ENCODE data around the gene ITGA8.
"Not testable (repeated sequence)": the region's sequence is repeated elsewhere in the genome, so short reads cannot be mapped to it uniquely, and the experiment has no call there.

DNA sequence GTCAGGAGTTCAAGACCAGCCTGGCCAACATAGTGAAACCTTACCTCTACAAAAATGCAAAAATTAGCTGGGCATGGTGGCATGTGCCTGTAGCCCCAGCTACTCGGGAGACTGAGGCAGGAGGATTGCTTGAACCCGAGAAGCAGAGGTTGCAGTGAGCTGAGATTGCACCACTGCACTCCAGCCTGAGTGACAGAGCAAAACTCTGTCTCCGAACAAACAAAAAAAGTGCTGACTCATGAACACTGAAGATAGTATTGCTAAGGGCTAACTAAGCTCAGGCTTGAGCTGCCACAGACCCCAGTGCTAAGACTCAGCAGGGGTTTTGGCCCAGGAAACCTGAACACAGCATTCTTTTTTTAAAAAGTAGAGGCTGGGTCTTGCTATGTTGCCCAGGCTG is 162.6 kb downstream of the ITGA8 start:
- not testable (repeated sequence) for TF ChIP-seq RAD21 (CRISPR knock-in tag; conservative IDR thresholded peaks at IDR 0.05 in 1 of 2, IDR thresholded peaks at IDR 0.05 in 1 of 2); MXI1 (IDR thresholded peaks at IDR 0.05; ENCODE audit: low read depth, low read length); KLF1 (tag; IDR thresholded peaks at IDR 0.05); SMAD3 (CRISPR knock-in tag; conservative IDR thresholded peaks at IDR 0.05); RFX1 (IDR thresholded peaks at IDR 0.05); DIDO1 (tag; IDR thresholded peaks at IDR 0.05; ENCODE audit: low read depth)
- TF ChIP-seq, protein P1, sequence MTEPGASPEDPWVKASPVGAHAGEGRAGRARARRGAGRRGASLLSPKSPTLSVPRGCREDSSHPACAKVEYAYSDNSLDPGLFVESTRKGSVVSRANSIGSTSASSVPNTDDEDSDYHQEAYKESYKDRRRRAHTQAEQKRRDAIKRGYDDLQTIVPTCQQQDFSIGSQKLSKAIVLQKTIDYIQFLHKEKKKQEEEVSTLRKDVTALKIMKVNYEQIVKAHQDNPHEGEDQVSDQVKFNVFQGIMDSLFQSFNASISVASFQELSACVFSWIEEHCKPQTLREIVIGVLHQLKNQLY (CRISPR knock-in tag; conservative IDR thresholded peaks at IDR 0.05): not testable (repeated sequence)
- TF ChIP-seq, protein P2, sequence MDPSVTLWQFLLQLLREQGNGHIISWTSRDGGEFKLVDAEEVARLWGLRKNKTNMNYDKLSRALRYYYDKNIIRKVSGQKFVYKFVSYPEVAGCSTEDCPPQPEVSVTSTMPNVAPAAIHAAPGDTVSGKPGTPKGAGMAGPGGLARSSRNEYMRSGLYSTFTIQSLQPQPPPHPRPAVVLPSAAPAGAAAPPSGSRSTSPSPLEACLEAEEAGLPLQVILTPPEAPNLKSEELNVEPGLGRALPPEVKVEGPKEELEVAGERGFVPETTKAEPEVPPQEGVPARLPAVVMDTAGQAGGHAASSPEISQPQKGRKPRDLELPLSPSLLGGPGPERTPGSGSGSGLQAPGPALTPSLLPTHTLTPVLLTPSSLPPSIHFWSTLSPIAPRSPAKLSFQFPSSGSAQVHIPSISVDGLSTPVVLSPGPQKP (CRISPR knock-in tag; IDR thresholded peaks at IDR 0.05): not testable (repeated sequence)
- TF ChIP-seq, protein P3, sequence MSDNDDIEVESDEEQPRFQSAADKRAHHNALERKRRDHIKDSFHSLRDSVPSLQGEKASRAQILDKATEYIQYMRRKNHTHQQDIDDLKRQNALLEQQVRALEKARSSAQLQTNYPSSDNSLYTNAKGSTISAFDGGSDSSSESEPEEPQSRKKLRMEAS (CRISPR knock-in tag; IDR thresholded peaks at IDR 0.05): not testable (repeated sequence)
- TF ChIP-seq, protein P4, sequence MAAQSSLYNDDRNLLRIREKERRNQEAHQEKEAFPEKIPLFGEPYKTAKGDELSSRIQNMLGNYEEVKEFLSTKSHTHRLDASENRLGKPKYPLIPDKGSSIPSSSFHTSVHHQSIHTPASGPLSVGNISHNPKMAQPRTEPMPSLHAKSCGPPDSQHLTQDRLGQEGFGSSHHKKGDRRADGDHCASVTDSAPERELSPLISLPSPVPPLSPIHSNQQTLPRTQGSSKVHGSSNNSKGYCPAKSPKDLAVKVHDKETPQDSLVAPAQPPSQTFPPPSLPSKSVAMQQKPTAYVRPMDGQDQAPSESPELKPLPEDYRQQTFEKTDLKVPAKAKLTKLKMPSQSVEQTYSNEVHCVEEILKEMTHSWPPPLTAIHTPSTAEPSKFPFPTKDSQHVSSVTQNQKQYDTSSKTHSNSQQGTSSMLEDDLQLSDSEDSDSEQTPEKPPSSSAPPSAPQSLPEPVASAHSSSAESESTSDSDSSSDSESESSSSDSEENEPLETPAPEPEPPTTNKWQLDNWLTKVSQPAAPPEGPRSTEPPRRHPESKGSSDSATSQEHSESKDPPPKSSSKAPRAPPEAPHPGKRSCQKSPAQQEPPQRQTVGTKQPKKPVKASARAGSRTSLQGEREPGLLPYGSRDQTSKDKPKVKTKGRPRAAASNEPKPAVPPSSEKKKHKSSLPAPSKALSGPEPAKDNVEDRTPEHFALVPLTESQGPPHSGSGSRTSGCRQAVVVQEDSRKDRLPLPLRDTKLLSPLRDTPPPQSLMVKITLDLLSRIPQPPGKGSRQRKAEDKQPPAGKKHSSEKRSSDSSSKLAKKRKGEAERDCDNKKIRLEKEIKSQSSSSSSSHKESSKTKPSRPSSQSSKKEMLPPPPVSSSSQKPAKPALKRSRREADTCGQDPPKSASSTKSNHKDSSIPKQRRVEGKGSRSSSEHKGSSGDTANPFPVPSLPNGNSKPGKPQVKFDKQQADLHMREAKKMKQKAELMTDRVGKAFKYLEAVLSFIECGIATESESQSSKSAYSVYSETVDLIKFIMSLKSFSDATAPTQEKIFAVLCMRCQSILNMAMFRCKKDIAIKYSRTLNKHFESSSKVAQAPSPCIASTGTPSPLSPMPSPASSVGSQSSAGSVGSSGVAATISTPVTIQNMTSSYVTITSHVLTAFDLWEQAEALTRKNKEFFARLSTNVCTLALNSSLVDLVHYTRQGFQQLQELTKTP (IDR thresholded peaks at IDR 0.05; ENCODE audit: low read depth in 1 of 2, partially characterized antibody in 2 of 2): not testable (repeated sequence)
